Thyroid gland (tissue), 4 donors: ENCODE results near the gene ST8SIA4. TPM values are rescaled to one million over a fixed set of nuclear protein-coding genes. Genes with fewer than 3 reads are reported as not detected.

Source experiments
- DNase-seq, 2 donors: peaks; one replicate each; pipeline ENCODE4 v3.0.0-alpha.2; 2019
- H3K27ac ChIP-seq, 3 donors: fragments of 200-600 bp; sonication (generic); 1 replicate in 2 of 3; 2 replicates in 1 of 3; pipeline ENCODE4 v1.5.1; 2016 to 2019; ENCODE audit warnings: mild to moderate bottlenecking in 1 of 3, moderate library complexity in 1 of 3
- H3K27me3 ChIP-seq: fragments of 200-600 bp; sonication (generic); one replicate; pipeline ENCODE4 v1.5.1; 2019
- H3K36me3 ChIP-seq, 2 donors: fragments of 200-600 bp; sonication (generic); one replicate each; pipeline ENCODE4 v1.5.1; 2016 to 2019
- H3K4me1 ChIP-seq, 2 donors: fragments of 200-600 bp; sonication (generic); one replicate each; pipeline ENCODE4 v1.5.1; 2017 to 2019
- H3K4me3 ChIP-seq, 3 donors: fragments of 200-600 bp; sonication (generic); replicated peaks in 1 of 3; 1 replicate in 2 of 3; 2 replicates in 1 of 3; pipeline ENCODE4 v1.5.1; 2016; ENCODE audit warnings: mild to moderate bottlenecking in 1 of 3
- H3K9me3 ChIP-seq: fragments of 200-600 bp; sonication (generic); one replicate; pipeline ENCODE4 v1.5.1; 2017
- POLR2A ChIP-seq, 2 donors: fragments of 450-650 bp; IDR thresholded peaks; one replicate each; pipeline ENCODE4 v1.6.1; 2017; ENCODE audit warnings: antibody characterized with exemption in 2 of 2, mild to moderate bottlenecking in 2 of 2, moderate library complexity in 1 of 2
- WGBS, 2 donors: methylation state at CpG; one replicate each; pipeline ENCODE4 v1.1.5; 2017; 5-methylcytosine and 5-hydroxymethylcytosine counted together
- intact Hi-C: fragments of 100-400 bp; cut with DNase I; formaldehyde crosslinking; loops from one replicate; pipeline ENCODE4 v1.15.1; 2023
- total RNA-seq, 4 donors: library from RNA; depleted of rRNA; stranded (reverse); fragments of >200 nt; gene quantifications; one replicate each; pipeline ENCODE4 v1.2.3, GENCODE V29; 2016
- TF ChIP-seq, protein P1 (sequence below), 6 experiments: fragments of 200-600 bp in 3 of 6; fragments of 450-650 bp in 3 of 6; sonication (generic) in 3 of 6; IDR thresholded peaks; one replicate each; pipeline ENCODE4 v1.5.1; 2016 to 2019; ENCODE audit warnings: antibody characterized with exemption in 6 of 6, mild to moderate bottlenecking in 2 of 6, inconsistent platforms in 1 of 6, moderate library complexity in 1 of 6

ST8SIA4 gene
- total RNA-seq, 4 donors from 2014 or later: 3.4 to 7.0 (median 4.4) TPM

DNA sequence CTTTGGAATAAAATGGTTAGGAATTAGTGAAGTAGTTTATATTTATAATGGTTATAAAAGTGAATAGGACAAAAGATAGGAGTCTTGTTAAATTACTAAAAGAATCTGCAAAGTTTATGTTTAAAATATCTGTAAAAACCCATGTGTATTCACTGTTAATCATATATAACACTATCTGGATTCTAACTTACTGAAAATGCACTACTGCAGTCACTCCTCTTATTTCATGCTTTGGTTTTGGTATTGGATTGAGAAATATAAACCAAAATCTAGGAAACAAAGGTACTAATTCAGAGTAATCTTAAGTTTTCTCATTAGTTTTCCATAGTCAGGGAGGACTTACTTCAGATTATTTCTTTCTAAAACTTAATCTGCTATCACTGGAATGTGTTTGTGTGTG, 49.5 kb downstream of the ST8SIA4 start:
- no peak overlapping the region for H3K4me3 ChIP-seq
- TF ChIP-seq, protein P1, sequence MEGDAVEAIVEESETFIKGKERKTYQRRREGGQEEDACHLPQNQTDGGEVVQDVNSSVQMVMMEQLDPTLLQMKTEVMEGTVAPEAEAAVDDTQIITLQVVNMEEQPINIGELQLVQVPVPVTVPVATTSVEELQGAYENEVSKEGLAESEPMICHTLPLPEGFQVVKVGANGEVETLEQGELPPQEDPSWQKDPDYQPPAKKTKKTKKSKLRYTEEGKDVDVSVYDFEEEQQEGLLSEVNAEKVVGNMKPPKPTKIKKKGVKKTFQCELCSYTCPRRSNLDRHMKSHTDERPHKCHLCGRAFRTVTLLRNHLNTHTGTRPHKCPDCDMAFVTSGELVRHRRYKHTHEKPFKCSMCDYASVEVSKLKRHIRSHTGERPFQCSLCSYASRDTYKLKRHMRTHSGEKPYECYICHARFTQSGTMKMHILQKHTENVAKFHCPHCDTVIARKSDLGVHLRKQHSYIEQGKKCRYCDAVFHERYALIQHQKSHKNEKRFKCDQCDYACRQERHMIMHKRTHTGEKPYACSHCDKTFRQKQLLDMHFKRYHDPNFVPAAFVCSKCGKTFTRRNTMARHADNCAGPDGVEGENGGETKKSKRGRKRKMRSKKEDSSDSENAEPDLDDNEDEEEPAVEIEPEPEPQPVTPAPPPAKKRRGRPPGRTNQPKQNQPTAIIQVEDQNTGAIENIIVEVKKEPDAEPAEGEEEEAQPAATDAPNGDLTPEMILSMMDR (IDR thresholded peaks at IDR 0.05): no peak
- TF ChIP-seq POLR2A (IDR thresholded peaks at IDR 0.05): no peak
- intact Hi-C loops: no loop called here
- H3K27me3 ChIP-seq: no peaks in the 10 kb centered on the region
- H3K27ac ChIP-seq: no peak overlapping the region
- no peak for DNase-seq
- H3K9me3 ChIP-seq: no peaks in the 10 kb centered on the region
- no peaks in the 10 kb centered on the region for H3K36me3 ChIP-seq
- H3K4me1 ChIP-seq: no peaks in the 10 kb centered on the region

DNA sequence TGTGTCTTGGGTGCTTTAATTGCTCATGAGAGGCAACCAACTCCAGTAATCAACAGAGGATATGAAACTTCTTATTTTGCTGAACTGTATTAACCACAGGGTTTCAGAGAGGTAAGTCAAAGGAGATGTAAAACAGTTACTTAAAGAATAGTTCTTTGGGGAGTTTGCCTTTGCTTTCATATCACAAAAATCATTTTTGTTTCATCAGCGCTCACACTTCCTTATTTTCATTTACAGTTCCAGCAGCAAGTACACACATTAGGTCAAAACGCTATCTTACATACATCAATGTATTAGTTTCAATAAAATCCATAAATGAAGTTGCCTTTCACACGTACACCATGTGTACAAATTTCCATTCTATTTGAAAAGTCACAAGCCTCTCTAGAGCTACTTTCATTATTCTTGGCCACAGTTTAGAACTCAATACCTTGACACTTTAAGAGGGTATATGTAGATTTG, 50.1 kb downstream of the ST8SIA4 start:
- no peak for TF ChIP-seq POLR2A (IDR thresholded peaks at IDR 0.05)
- TF ChIP-seq, protein P1 (IDR thresholded peaks at IDR 0.05): no peak
- Histone ChIP-seq H3K27ac (no peak overlapping the region), H3K4me1 (no peaks in the 10 kb centered on the region), H3K9me3 (no peaks in the 10 kb centered on the region), H3K27me3 (no peaks in the 10 kb centered on the region), H3K36me3 (no peaks in the 10 kb centered on the region), H3K4me3 (no peak overlapping the region)
- intact Hi-C loops: no loop called here
- no peak for DNase-seq
- 84 to 88% methylated on average over 3 of the region's 3 CpGs for WGBS, 2 donors

DNA sequence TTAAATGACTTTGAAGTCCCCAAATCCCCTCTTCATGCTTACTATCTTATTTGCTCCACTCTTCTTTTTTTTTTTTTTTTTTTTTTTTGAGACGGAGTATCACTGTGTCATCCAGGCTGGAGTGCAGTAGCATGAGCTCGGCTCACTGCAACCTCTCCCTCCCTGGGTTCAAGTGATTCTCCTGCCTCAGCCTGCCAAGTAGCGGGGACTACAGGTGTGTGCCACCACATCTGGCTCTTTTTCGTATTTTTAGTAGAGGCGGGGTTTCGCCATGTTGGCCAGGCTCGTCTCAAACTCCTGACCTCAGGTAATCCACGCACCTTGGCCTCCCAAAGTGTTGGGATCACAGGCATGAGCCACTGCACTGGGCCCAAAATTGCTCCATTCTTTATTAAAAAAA, 51.0 kb downstream of the ST8SIA4 start:
- no peaks in the 10 kb centered on the region for H3K4me1 ChIP-seq
- no peak overlapping the region for H3K27ac ChIP-seq
- WGBS, 2 donors: 95 to 97% methylated on average over 8 of the region's 8 CpGs
- no peak for DNase-seq
- H3K36me3 ChIP-seq: no peaks in the 10 kb centered on the region
- TF ChIP-seq, protein P1 (IDR thresholded peaks at IDR 0.05): no peak
- no peak for TF ChIP-seq POLR2A (IDR thresholded peaks at IDR 0.05)
- H3K9me3 ChIP-seq: no peaks in the 10 kb centered on the region
- H3K4me3 ChIP-seq: no peak overlapping the region
- intact Hi-C loops: no loop called here
- no peaks in the 10 kb centered on the region for H3K27me3 ChIP-seq

DNA sequence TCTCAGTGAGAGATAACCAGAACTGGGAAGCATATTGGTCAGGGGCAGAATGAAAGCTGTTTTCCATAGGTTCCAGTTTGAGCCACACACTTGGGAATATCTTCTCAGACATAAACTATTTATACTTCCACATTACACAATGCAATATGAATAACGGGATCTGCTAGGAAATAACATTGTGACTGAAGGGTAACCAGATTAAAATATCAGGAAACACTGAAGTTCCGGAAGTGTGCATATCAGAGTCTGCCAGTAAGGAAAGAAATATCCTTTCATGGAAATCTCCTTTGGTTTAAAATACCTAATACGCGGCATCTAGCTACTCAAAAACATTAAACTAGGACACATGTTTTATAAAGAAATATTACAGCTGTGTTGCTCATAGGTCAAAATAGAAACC, 56.3 kb downstream of the ST8SIA4 start:
- TF ChIP-seq POLR2A (IDR thresholded peaks at IDR 0.05): no peak
- TF ChIP-seq, protein P1 (IDR thresholded peaks at IDR 0.05): no peak
- H3K27me3 ChIP-seq: no peaks in the 10 kb centered on the region
- H3K4me3 ChIP-seq: no peak overlapping the region
- H3K4me1 ChIP-seq: no peaks in the 10 kb centered on the region
- DNase-seq: no peak
- intact Hi-C loops: no loop called here
- no peaks in the 10 kb centered on the region for H3K36me3 ChIP-seq
- WGBS, 2 donors: 51 to 55% methylated on average over 4 of the region's 4 CpGs
- no peaks in the 10 kb centered on the region for H3K9me3 ChIP-seq
- peak overlapping the region in 2 of 3 donors; percentile 22 to 34 for H3K27ac ChIP-seq

DNA sequence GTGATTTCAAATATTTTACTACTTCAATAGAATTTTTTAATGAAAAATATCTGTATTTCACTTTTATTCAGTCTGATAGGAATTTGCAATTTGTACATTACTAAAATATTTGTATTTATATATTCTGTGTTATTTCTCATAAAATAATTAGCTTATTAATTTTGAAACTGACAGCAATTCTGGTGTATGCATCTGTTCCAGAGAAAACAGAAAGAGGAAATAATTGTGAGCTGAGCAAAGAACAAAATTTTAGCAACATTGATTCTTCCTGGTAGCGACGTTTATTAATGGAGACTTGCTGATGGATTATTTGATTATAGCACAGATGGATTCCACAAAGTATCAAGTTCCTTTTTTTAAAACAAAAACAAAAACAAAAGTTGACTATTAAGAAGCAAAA, 61.0 kb downstream of the ST8SIA4 start:
- 74 to 76% methylated on average over 2 of the region's 2 CpGs for WGBS, 2 donors
- no peak for DNase-seq
- Histone ChIP-seq H3K36me3 (no peaks in the 10 kb centered on the region), H3K27me3 (no peaks in the 10 kb centered on the region), H3K9me3 (no peaks in the 10 kb centered on the region), H3K27ac (no peak overlapping the region), H3K4me1 (no peaks in the 10 kb centered on the region), H3K4me3 (no peak overlapping the region)
- TF ChIP-seq POLR2A (IDR thresholded peaks at IDR 0.05): no peak
- TF ChIP-seq, protein P1 (IDR thresholded peaks at IDR 0.05): no peak
- intact Hi-C loops: no loop called here
